SK-N-SH (cell line): Measurements from ENCODE around the gene ZDHHC12. TPM values are rescaled to one million over a fixed set of nuclear protein-coding genes. Genes with fewer than 3 reads are reported as not detected.

ENCODE experiments used
- CTCF ChIA-PET: fragments of 300-600, 350-600 bp; formaldehyde crosslinking; extraction: SDS; loops from one replicate; lab custom pipeline; 2021; lab: Yijun Ruan, JAX
- POLR2A ChIA-PET: fragments of 350-600 bp; sonication (Branson Sonifier 250); formaldehyde crosslinking; extraction: SDS; loops from one replicate; lab custom pipeline; 2020; ENCODE audit warnings: antibody characterized with exemption, inconsistent platforms; lab: Yijun Ruan, JAX
- DNase-seq: peaks from one replicate; pipeline ENCODE4 v3.0.0; 2012
- H2AFZ ChIP-seq: fragments of 200-600 bp; sonication (generic); 2 replicates; pipeline ENCODE4 v1.8.1; 2016; ENCODE audit warnings: antibody characterized with exemption, mild to moderate bottlenecking, low read depth
- H3F3A ChIP-seq: fragments of 200-600 bp; sonication (generic); replicated peaks from 2 replicates; pipeline ENCODE3; 2016; ENCODE audit warnings: antibody characterized with exemption, mild to moderate bottlenecking; ENCODE audit not compliant: insufficient read depth
- H3K27ac ChIP-seq, 2 experiments: fragments of 200-500 bp in 1 of 2; fragments of 200-600 bp in 1 of 2; sonication (Bioruptor generic) in 1 of 2; sonication (generic), shearing (Covaris generic) in 1 of 2; 2 replicates each; pipeline versions ENCODE4 v1.5.1 to v1.6.1; 2014 to 2016; ENCODE audit warnings: low read depth in 2 of 2, inconsistent platforms in 1 of 2, low read length in 1 of 2, mild to moderate bottlenecking in 1 of 2, mixed read lengths in 1 of 2
- H3K27me3 ChIP-seq: fragments of 200-600 bp; sonication (generic), shearing (Covaris generic); 2 replicates; pipeline ENCODE4 v1.6.1; 2016; ENCODE audit warnings: mixed run types; ENCODE audit not compliant: insufficient read depth
- H3K36me3 ChIP-seq, 2 experiments: fragments of 200-500 bp in 1 of 2; fragments of 200-600 bp in 1 of 2; sonication (Bioruptor generic) in 1 of 2; sonication (generic) in 1 of 2; replicated peaks in 1 of 2; 2 replicates each; pipeline versions ENCODE3 to v1.5.1; 2014 to 2016; ENCODE audit warnings: low read length in 1 of 2, mild to moderate bottlenecking in 1 of 2; ENCODE audit not compliant: insufficient read depth in 2 of 2, control insufficient read depth in 1 of 2
- H3K4me1 ChIP-seq, 2 experiments: fragments of 200-500 bp in 1 of 2; fragments of 200-600 bp in 1 of 2; sonication (Bioruptor generic) in 1 of 2; sonication (generic), shearing (Covaris generic) in 1 of 2; 2 replicates each; pipeline versions ENCODE4 v1.5.1 to v1.6.1; 2014 to 2016; ENCODE audit warnings: low read depth in 1 of 2, low read length in 1 of 2, mixed run types in 1 of 2; ENCODE audit not compliant: insufficient read depth in 2 of 2, control insufficient read depth in 1 of 2
- H3K4me2 ChIP-seq: fragments of 200-600 bp; sonication (generic), shearing (Covaris generic); 2 replicates; pipeline ENCODE4 v1.6.1; 2017; ENCODE audit warnings: mixed run types
- H3K4me3 ChIP-seq, 2 experiments: fragments of 200-500 bp in 1 of 2; fragments of 200-600 bp in 1 of 2; sonication (Bioruptor generic) in 1 of 2; sonication (generic), shearing (Covaris generic) in 1 of 2; 2 replicates each; pipeline versions ENCODE4 v1.5.1 to v1.8.1; 2014 to 2016; ENCODE audit warnings: low read depth in 2 of 2, inconsistent platforms in 1 of 2, low read length in 1 of 2, mild to moderate bottlenecking in 1 of 2, mixed read lengths in 1 of 2, moderate library complexity in 1 of 2
- H3K79me2 ChIP-seq: fragments of 200-600 bp; sonication (generic); 2 replicates; pipeline ENCODE4 v1.8.1; 2017; ENCODE audit warnings: mild to moderate bottlenecking; ENCODE audit not compliant: insufficient read depth
- H3K9ac ChIP-seq: fragments of 200-600 bp; sonication (generic); 2 replicates; pipeline ENCODE4 v1.6.1; 2017; ENCODE audit warnings: mixed run types
- H3K9me2 ChIP-seq: fragments of 200-600 bp; sonication (generic); 2 replicates; pipeline ENCODE4 v1.6.1; 2017; ENCODE audit warnings: mixed run types
- H3K9me3 ChIP-seq: fragments of 200-600 bp; sonication (generic); 2 replicates; pipeline ENCODE4 v1.6.1; 2017; ENCODE audit warnings: mixed run types, mild to moderate bottlenecking, moderate library complexity
- H4K20me1 ChIP-seq: fragments of 200-600 bp; sonication (generic); 2 replicates; pipeline ENCODE4 v1.6.1; 2017; ENCODE audit warnings: mild to moderate bottlenecking, mixed run types; ENCODE audit not compliant: insufficient read depth
- EP300 ChIP-seq, 2 experiments: IDR thresholded peaks; 2 replicates each; pipeline versions ENCODE4 v1.4.0 to v1.6.1; 2012; ENCODE audit warnings: borderline replicate concordance in 1 of 2, low read depth in 1 of 2, low read length in 1 of 2
- EZH2phosphoT487 ChIP-seq: fragments of 200-600 bp; sonication (generic); IDR thresholded peaks from 2 replicates; pipeline ENCODE4 v1.6.1; 2017; ENCODE audit warnings: low read depth, mixed run types, mild to moderate bottlenecking, antibody characterized with exemption, moderate library complexity, borderline replicate concordance
- FOSL2 ChIP-seq: IDR thresholded peaks from 2 replicates; pipeline ENCODE4 v1.4.0; 2012; ENCODE audit warnings: low read depth, mild to moderate bottlenecking, moderate library complexity, borderline replicate concordance
- FOXJ3 ChIP-seq: sonication (generic); formaldehyde crosslinking; IDR thresholded peaks from 2 replicates; pipeline ENCODE4 v1.5.1; 2020; ENCODE audit warnings: mild to moderate bottlenecking, missing genetic modification reagents
- GABPA ChIP-seq: IDR thresholded peaks from 2 replicates; pipeline ENCODE4 v1.4.0; 2012; ENCODE audit warnings: low read depth, mild to moderate bottlenecking
- GATA2 ChIP-seq: sonication (generic); formaldehyde crosslinking; IDR thresholded peaks from 2 replicates; pipeline ENCODE4 v1.5.0; 2020; ENCODE audit warnings: mild to moderate bottlenecking, missing genetic modification reagents
- JUND ChIP-seq: IDR thresholded peaks from 2 replicates; pipeline ENCODE4 v1.4.0; 2012
- MAX ChIP-seq: IDR thresholded peaks from 2 replicates; pipeline ENCODE4 v1.4.0; 2012; ENCODE audit warnings: low read depth
- MEF2A ChIP-seq: IDR thresholded peaks from 2 replicates; pipeline ENCODE4 v1.4.0; 2012; ENCODE audit warnings: low read depth, borderline replicate concordance
- NRF1 ChIP-seq: IDR thresholded peaks from 2 replicates; pipeline ENCODE4 v1.6.1; 2012; ENCODE audit warnings: low read depth, mild to moderate bottlenecking, low read length
- PBX3 ChIP-seq: IDR thresholded peaks from 2 replicates; pipeline ENCODE4; 2012
- POLR2AphosphoS5 ChIP-seq: IDR thresholded peaks from 2 replicates; pipeline ENCODE4 v1.6.1; 2012; ENCODE audit warnings: low read depth, low read length
- RCOR1 ChIP-seq: fragments of 150-350 bp; IDR thresholded peaks from 2 replicates; pipeline ENCODE4 v1.6.1; 2017; ENCODE audit warnings: antibody characterized with exemption, low read length
- REST ChIP-seq: IDR thresholded peaks from 2 replicates; pipeline ENCODE4 v1.6.1; 2012; ENCODE audit warnings: mild to moderate bottlenecking, low read depth, low read length, moderate library complexity
- SIN3A ChIP-seq: IDR thresholded peaks from 2 replicates; pipeline ENCODE4 v1.6.1; 2012; ENCODE audit warnings: low read depth, mild to moderate bottlenecking, low read length, moderate library complexity, borderline replicate concordance
- TAF1 ChIP-seq: IDR thresholded peaks from 2 replicates; pipeline ENCODE4 v1.6.1; 2012; ENCODE audit warnings: low read depth, mild to moderate bottlenecking, low read length, moderate library complexity, borderline replicate concordance
- TCF12 ChIP-seq: IDR thresholded peaks from 2 replicates; pipeline ENCODE4 v1.4.0; 2012
- TEAD4 ChIP-seq: IDR thresholded peaks from 2 replicates; pipeline ENCODE4 v1.4.0; 2012; ENCODE audit warnings: mild to moderate bottlenecking, borderline replicate concordance; ENCODE audit not compliant: insufficient read depth
- USF2 ChIP-seq: fragments of 150-350 bp; IDR thresholded peaks from 2 replicates; pipeline ENCODE4 v1.6.1; 2017; ENCODE audit warnings: antibody characterized with exemption, low read length, low read depth, borderline replicate concordance
- YY1 ChIP-seq: IDR thresholded peaks from 2 replicates; pipeline ENCODE4 v1.4.0; 2012; ENCODE audit warnings: low read depth, mild to moderate bottlenecking
- ZBTB33 ChIP-seq: IDR thresholded peaks from 2 replicates; pipeline ENCODE4 v1.4.0; 2012; ENCODE audit warnings: low read depth, borderline replicate concordance
- WGBS: methylation state at CpG from one replicate; pipeline ENCODE4 v1.1.6; 2017; ENCODE audit warnings: low lambda C conversion rate; 5-methylcytosine and 5-hydroxymethylcytosine counted together
- polyA plus RNA-seq, 3 experiments: library from polyadenylated mRNA; depleted of rRNA; stranded (reverse); fragments of >200 nt; gene quantifications; 2 replicates each; pipeline ENCODE4 v1.2.3, GENCODE V29; 2012

Gene ZDHHC12
- polyA plus RNA-seq, 1 of the 3 experiments (the other 2 are of a cell fraction), result 51.3 TPM

- peaks cover 6% of the 10 kb centered on the region for H3F3A ChIP-seq
- ChIA-PET POLR2A (no interaction called here), CTCF (interaction anchor here (2.7 kb wide), 1 partner anchor 19 kb away, joined by 8 read pairs; the partner anchor contains the start of gene PKN3)
- no peaks in the 10 kb centered on the region for H4K20me1 ChIP-seq
- no peaks in the 10 kb centered on the region for H3K27me3 ChIP-seq
- H3K27ac ChIP-seq, result no peak overlapping the region
- TF ChIP-seq FOSL2 (no peak), TAF1 (no peak), FOXJ3 (CRISPR knock-in tag) (no peak), SIN3A (no peak), MAX (no peak), EP300 (IDR thresholded peaks at IDR 0.05; ENCODE audit: borderline replicate concordance in 1 of 2, low read depth in 1 of 2, low read length in 1 of 2) (no peak), NRF1 (no peak), PBX3 (no peak), POLR2AphosphoS5 (no peak), JUND (no peak), TEAD4 (no peak), USF2 (no peak), EZH2phosphoT487 (no peak), TCF12 (no peak), GABPA (no peak), RCOR1 (no peak)
- no peak overlapping the region for H3K4me2 ChIP-seq
- H3K9ac ChIP-seq, result no peak overlapping the region
- 90% methylated on average over 17 of the region's 18 CpGs for WGBS
- H3K9me3 ChIP-seq, result no peaks in the 10 kb centered on the region
- peak; percentile 19 for DNase-seq
- peaks cover 0 to 7% of the 10 kb centered on the region in 2 experiments for H3K36me3 ChIP-seq
- no peak overlapping the region for H2AFZ ChIP-seq
- H3K79me2 ChIP-seq, result no peaks in the 10 kb centered on the region
- H3K4me3 ChIP-seq, result no peak overlapping the region
- no peaks in the 10 kb centered on the region for H3K9me2 ChIP-seq
- H3K4me1 ChIP-seq, result peaks cover 0 to 14% of the 10 kb centered on the region in 2 experiments; a peak in 1 of 4 replicates
These were observed 2.4 kb downstream of the ZDHHC12 start for GRCh38 chr9:128721487-128722010.

DNA sequence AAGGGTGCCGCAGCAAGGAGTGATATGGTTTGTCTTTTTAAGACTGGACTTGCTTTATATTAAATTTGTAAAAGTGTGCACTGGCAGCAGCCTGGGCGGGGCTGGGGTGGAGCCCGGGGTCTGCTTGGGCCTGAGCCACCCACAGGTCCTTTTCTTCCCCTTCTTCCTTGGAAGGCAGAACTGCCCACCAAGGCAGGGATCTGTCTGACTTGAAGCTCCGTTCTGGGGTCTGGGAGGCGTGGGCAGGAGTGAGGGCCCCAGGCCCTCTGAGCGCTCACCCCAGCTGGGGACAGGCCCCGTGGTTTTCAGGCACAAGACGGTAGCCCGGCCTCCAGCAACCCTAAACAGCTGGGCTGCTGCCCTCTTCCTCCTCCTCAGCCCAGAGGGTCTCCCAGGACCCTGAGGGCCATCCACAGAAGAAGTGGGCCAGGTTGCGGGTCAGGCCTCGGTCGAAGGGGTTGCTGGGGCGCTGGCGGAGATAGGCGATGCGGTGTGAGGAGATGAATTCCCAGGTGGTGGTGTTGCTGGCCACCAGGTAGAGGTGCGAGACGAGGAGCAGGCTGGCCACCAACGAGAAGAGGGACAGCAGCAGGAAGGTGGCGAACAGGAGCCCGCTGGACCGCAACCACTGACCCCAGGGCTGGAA, 3.0 kb downstream of the ZDHHC12 start:
- H4K20me1 ChIP-seq, result no peaks in the 10 kb centered on the region
- H3K9me2 ChIP-seq, result no peaks in the 10 kb centered on the region
- H3K9me3 ChIP-seq, result no peaks in the 10 kb centered on the region
- peaks cover 0 to 7% of the 10 kb centered on the region in 2 experiments for H3K36me3 ChIP-seq
- WGBS, result 94% methylated on average over 16 of the region's 22 CpGs
- H3K9ac ChIP-seq, result no peak overlapping the region
- CTCF ChIA-PET, result interaction anchor here (2.7 kb wide), 1 partner anchor 19 kb away, joined by 8 read pairs; the partner anchor contains the start of gene PKN3
- no peak for DNase-seq
- H2AFZ ChIP-seq, result no peak overlapping the region
- peaks cover 0 to 14% of the 10 kb centered on the region in 2 experiments; a peak in 1 of 4 replicates for H3K4me1 ChIP-seq
- H3K27ac ChIP-seq, result no peak overlapping the region
- peaks cover 4% of the 10 kb centered on the region for H3F3A ChIP-seq
- H3K4me3 ChIP-seq, result no peak overlapping the region
- H3K4me2 ChIP-seq, result no peak overlapping the region
- no peaks in the 10 kb centered on the region for H3K79me2 ChIP-seq
- no peaks in the 10 kb centered on the region for H3K27me3 ChIP-seq
- POLR2A ChIA-PET, result no interaction called here
- no peak for TF ChIP-seq RCOR1
- TF ChIP-seq YY1, result no peak
- TF ChIP-seq ZBTB33, result no peak
- no peak for TF ChIP-seq MEF2A
- no peak for TF ChIP-seq REST
- TF ChIP-seq POLR2AphosphoS5, result no peak
- no peak for TF ChIP-seq GATA2 (CRISPR knock-in tag)
